HEK293T (cell line): ENCODE results near the gene DUS1L.

ENCODE experiments used
- CTCF ChIA-PET: fragments of 350-600 bp; formaldehyde crosslinking; extraction: SDS; loops from one replicate; lab custom pipeline; 2021; ENCODE audit warnings: antibody characterized with exemption, inconsistent platforms; lab: Yijun Ruan, JAX
- POLR2A ChIA-PET: fragments of 350-600 bp; formaldehyde crosslinking; extraction: SDS; loops from one replicate; lab custom pipeline; 2020; ENCODE audit warnings: antibody characterized with exemption, inconsistent platforms; lab: Yijun Ruan, JAX
- DNase-seq: peaks from one replicate; pipeline ENCODE4 v3.0.0; 2012; ENCODE audit warnings: mixed read lengths; ENCODE audit errors: extremely low spot score
- ARNT ChIP-seq: fragments of 450-650 bp; IDR thresholded peaks from 2 replicates; pipeline ENCODE4 v1.6.1; 2017; ENCODE audit warnings: mild to moderate bottlenecking
- BHLHE40 ChIP-seq: fragments of 450-650 bp; IDR thresholded peaks from 2 replicates; pipeline ENCODE4 v1.6.1; 2016; ENCODE audit warnings: mild to moderate bottlenecking, moderate library complexity, borderline replicate concordance
- CTBP1 ChIP-seq: fragments of 450-650 bp; IDR thresholded peaks from 2 replicates; pipeline ENCODE4 v1.6.1; 2016; ENCODE audit warnings: borderline replicate concordance
- ELF4 ChIP-seq: fragments of 450-650 bp; IDR thresholded peaks from 2 replicates; pipeline ENCODE4 v1.6.1; 2017; ENCODE audit warnings: antibody characterized with exemption
- FOXA1 ChIP-seq: fragments of 450-650 bp; IDR thresholded peaks from 2 replicates; pipeline ENCODE4 v1.6.1; 2016; ENCODE audit warnings: mild to moderate bottlenecking
- FOXK2 ChIP-seq: fragments of 450-650 bp; IDR thresholded peaks from 2 replicates; pipeline ENCODE4 v1.6.1; 2016; ENCODE audit warnings: mild to moderate bottlenecking
- FOXM1 ChIP-seq: fragments of 450-650 bp; IDR thresholded peaks from 2 replicates; pipeline ENCODE4 v1.6.1; 2017; ENCODE audit warnings: mild to moderate bottlenecking, borderline replicate concordance
- HDGF ChIP-seq: fragments of 450-650 bp; IDR thresholded peaks from 2 replicates; pipeline ENCODE4 v1.6.1; 2017; ENCODE audit warnings: antibody characterized with exemption, borderline replicate concordance
- L3MBTL2 ChIP-seq: fragments of 450-650 bp; conservative IDR thresholded peaks from 2 replicates; pipeline ENCODE4 v1.6.1; 2016; ENCODE audit warnings: mild to moderate bottlenecking
- LEF1 ChIP-seq: fragments of 450-650 bp; IDR thresholded peaks from 2 replicates; pipeline ENCODE4 v1.6.1; 2017; ENCODE audit warnings: mild to moderate bottlenecking, borderline replicate concordance
- NFRKB ChIP-seq: fragments of 450-650 bp; IDR thresholded peaks from 2 replicates; pipeline ENCODE4 v1.6.1; 2016; ENCODE audit warnings: mild to moderate bottlenecking, moderate library complexity
- PKNOX1 ChIP-seq: fragments of 450-650 bp; IDR thresholded peaks from 2 replicates; pipeline ENCODE4 v1.6.1; 2016
- SP1 ChIP-seq: fragments of 450-650 bp; IDR thresholded peaks from 2 replicates; pipeline ENCODE4 v1.6.1; 2017
- SUZ12 ChIP-seq: fragments of 450-650 bp; IDR thresholded peaks from 2 replicates; pipeline ENCODE4 v1.6.1; 2016; ENCODE audit warnings: mild to moderate bottlenecking
- TARDBP ChIP-seq: fragments of 450-650 bp; IDR thresholded peaks from 2 replicates; pipeline ENCODE4 v1.6.1; 2016
- ZNF384 ChIP-seq: fragments of 450-650 bp; IDR thresholded peaks from 2 replicates; pipeline ENCODE4 v1.6.1; 2016

The DUS1L gene

GRCh38 chr17:82090549-82091263 lies 25.1 kb upstream of the DUS1L start:
- no peak for TF ChIP-seq ARNT
- no peak for TF ChIP-seq FOXM1
- TF ChIP-seq SUZ12, result no peak
- TF ChIP-seq TARDBP, result no peak
- no peak for TF ChIP-seq ELF4
- TF ChIP-seq L3MBTL2, result no peak
- no peak for TF ChIP-seq FOXK2
- no peak for TF ChIP-seq ZNF384
- TF ChIP-seq NFRKB, result no peak
- no peak for TF ChIP-seq BHLHE40
- no peak for TF ChIP-seq CTBP1
- TF ChIP-seq SP1, result no peak
- no peak for TF ChIP-seq LEF1
- TF ChIP-seq HDGF, result no peak
- TF ChIP-seq FOXA1, result no peak
- CTCF ChIA-PET, result no interaction called here
- POLR2A ChIA-PET, result interaction anchor here (0.7 kb wide), 2 partner anchors 11 to 25 kb away, joined by 3 read pairs; partner anchors contain the start of gene DUS1L
- no peak for DNase-seq

GRCh38 chr17:82089723-82090548 lies 24.3 kb upstream of the DUS1L start:
- POLR2A ChIA-PET, result interaction anchor here (0.7 to 5.2 kb wide), 2 partner anchors 9 to 24 kb away, joined by 3 to 19 read pairs; partner anchors contain the start of genes DUS1L and FASN
- TF ChIP-seq BHLHE40 (no peak), PKNOX1 (no peak), SP1 (no peak), ARNT (no peak)

GRCh38 chr17:82088838-82089722 lies 23.5 kb upstream of the DUS1L start:
- TF ChIP-seq NFRKB (no peak), FOXM1 (no peak), L3MBTL2 (no peak), SUZ12 (no peak), CTBP1 (no peak), PKNOX1 (no peak), FOXK2 (no peak), ARNT (no peak), ELF4 (no peak), TARDBP (no peak), FOXA1 (no peak)
- DNase-seq, result no peak
- ChIA-PET CTCF (no interaction called here), POLR2A (interaction anchor here (5.2 kb wide), 1 partner anchor 9 kb away, joined by 19 read pairs; the partner anchor contains the start of gene FASN)

More at GRCh38 chr17:82089723-82090548, 24.3 kb upstream of the DUS1L start:
- CTCF ChIA-PET, result no interaction called here
- no peak for DNase-seq

GRCh38 chr17:82087961-82088837 lies 22.6 kb upstream of the DUS1L start:
- POLR2A ChIA-PET, result interaction anchor here (5.2 kb wide), 1 partner anchor 10 kb away, joined by 19 read pairs; the partner anchor contains the start of gene FASN
- DNase-seq, result no peak
- CTCF ChIA-PET, result no interaction called here
- no peak for TF ChIP-seq ARNT
- no peak for TF ChIP-seq PKNOX1
- no peak for TF ChIP-seq SP1
